SW 1271 (cell line): ENCODE measurements around the gene R3HCC1L.
"Not testable (repeated sequence)": the region's sequence is repeated elsewhere in the genome, so short reads cannot be mapped to it uniquely, and the experiment has no call there.

Experiments used
- DNase-seq, 2 experiments: peaks; one replicate each; lab custom pipeline; 2025; lab: John Stamatoyannopoulos, UW

R3HCC1L gene

GRCh38 chr10:98131619-98132018, 2.8 kb upstream of the R3HCC1L start:
- DNase-seq, result no peak

GRCh38 chr10:98133075-98133752, 1.2 kb upstream of the R3HCC1L start:
- DNase-seq, result not testable (repeated sequence)

GRCh38 chr10:98134117-98134430, 383 bp upstream of the R3HCC1L start:
- peak in 1 of 2 experiments; percentile 66 for DNase-seq

GRCh38 chr10:98135222-98135899, 904 bp downstream of the R3HCC1L start:
- no peak for DNase-seq

GRCh38 chr10:98136775-98137174, 2.3 kb downstream of the R3HCC1L start:
- not testable (repeated sequence) for DNase-seq

- no peak for DNase-seq
Measured at GRCh38 chr10:98138031-98138430, 3.6 kb downstream of the R3HCC1L start.

- no peak for DNase-seq
Measured at GRCh38 chr10:98139431-98139830, 5.0 kb downstream of the R3HCC1L start.

- DNase-seq, result no peak
Measured at GRCh38 chr10:98141484-98142073, 7.1 kb downstream of the R3HCC1L start.

- no peak for DNase-seq
Measured at GRCh38 chr10:98144985-98145384, 10.5 kb downstream of the R3HCC1L start.

GRCh38 chr10:98149858-98150257, 15.4 kb downstream of the R3HCC1L start:
- DNase-seq, result no peak

- no peak for DNase-seq
Measured at GRCh38 chr10:98150544-98150943, 16.1 kb downstream of the R3HCC1L start.

- DNase-seq, result not testable (repeated sequence)
Measured at GRCh38 chr10:98152778-98153177, 18.3 kb downstream of the R3HCC1L start.

- not testable (repeated sequence) for DNase-seq
Measured at GRCh38 chr10:98153213-98153958, 18.9 kb downstream of the R3HCC1L start.

- DNase-seq, result no peak
Measured at GRCh38 chr10:98154076-98154475, 19.6 kb downstream of the R3HCC1L start.

- no peak for DNase-seq
Measured at GRCh38 chr10:98158576-98158975, 24.1 kb downstream of the R3HCC1L start.

- DNase-seq, result no peak
Measured at GRCh38 chr10:98163941-98164340, 29.5 kb downstream of the R3HCC1L start.

GRCh38 chr10:98167191-98167590, 32.7 kb downstream of the R3HCC1L start:
- DNase-seq, result no peak

- no peak for DNase-seq
Measured at GRCh38 chr10:98168147-98168546, 33.7 kb downstream of the R3HCC1L start.

- no peak for DNase-seq
Measured at GRCh38 chr10:98168766-98169165, 34.3 kb downstream of the R3HCC1L start.

GRCh38 chr10:98169379-98169778, 34.9 kb downstream of the R3HCC1L start:
- DNase-seq, result no peak

- DNase-seq, result peak in 1 of 2 experiments; percentile 32
Measured at GRCh38 chr10:98170249-98171117, 36.0 kb downstream of the R3HCC1L start.

- no peak for DNase-seq
Measured at GRCh38 chr10:98172073-98172472, 37.6 kb downstream of the R3HCC1L start.
